HG03460 (cell line): ENCODE measurements around the gene SYT17.

Experiments used
- ATAC-seq: cut with Tn5 transposase; IDR thresholded peaks from one replicate; pipeline ENCODE4 v1.9.1; 2021; ENCODE audit not compliant: unreplicated experiment

SYT17 gene

DNA sequence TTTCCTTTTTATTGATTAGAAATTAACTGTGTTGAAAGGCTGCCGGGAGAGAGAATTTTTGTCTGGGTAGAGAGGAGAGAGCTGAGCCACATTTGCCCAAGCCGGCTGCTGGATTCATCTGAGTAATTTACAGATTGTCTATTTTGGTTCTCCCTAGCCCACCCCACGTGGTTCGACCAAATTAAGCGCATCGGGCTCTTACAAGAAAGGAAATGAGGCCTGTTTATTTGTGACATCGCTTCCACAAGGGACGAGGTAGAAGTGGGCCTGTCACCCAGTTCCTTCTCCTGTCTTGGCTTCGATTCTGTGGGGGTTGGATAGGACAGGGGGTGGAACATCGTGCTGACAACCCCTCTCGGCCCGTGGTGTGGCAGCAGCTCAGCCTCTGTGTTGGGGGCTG is 42.9 kb downstream of the SYT17 start:
- peak; percentile 38 for ATAC-seq

DNA sequence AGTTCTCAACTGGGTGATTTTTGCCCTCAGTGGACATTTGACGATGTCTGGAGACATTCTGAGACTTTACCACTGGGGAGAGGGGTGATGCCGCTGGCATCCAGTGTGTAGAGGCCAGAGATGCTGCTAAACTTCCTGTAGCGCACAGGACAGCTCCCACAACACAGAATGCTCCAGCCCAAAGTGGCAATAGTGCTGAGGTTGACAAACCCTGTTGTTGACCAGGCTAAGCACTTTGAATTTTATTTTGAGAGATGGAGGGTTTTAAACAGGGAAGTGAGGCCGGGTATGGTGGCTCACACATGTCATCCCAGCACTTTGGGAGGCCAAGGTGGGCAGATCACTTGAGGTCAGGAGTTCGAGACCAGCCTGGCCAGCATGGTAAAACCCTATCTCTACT is 44.0 kb downstream of the SYT17 start:
- ATAC-seq, result no peak

DNA sequence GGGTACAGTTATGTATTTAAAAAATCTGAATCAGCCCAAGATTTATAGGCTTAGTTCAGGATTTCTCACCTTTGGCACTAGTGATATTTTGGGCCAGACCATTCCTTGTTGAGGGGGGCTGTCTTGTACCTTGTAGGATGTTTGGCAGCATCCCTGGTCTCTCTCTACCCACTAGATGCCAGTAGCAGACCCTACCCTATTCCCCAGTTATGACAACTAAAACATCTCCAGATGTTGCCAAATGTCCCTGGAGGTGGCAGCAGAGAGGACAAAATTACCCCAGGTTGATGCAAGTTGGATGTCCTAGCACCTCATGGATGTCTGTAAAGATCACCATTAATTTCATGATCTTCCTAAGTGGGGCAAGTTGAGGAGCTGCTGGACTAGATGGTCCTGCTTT is 45.8 kb downstream of the SYT17 start:
- no peak for ATAC-seq

DNA sequence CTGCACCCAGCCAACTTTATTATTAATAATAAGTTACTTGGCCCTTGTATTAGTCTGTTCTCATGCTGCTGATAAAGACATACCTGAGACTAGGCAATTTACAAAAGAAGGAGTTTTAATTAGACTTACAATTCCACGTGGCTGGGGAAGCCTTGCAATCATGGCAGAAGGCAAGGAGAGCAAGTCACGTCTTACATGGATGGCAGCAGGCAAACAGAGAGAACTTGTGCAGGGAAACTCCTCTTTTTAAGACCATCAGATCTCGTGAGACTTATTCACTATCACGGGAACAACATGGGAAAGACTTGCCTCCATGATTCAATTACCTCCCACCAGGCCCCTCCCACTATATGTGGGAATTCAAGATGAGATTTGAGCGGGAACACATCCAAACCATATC is 47.7 kb downstream of the SYT17 start:
- ATAC-seq, result no peak

DNA sequence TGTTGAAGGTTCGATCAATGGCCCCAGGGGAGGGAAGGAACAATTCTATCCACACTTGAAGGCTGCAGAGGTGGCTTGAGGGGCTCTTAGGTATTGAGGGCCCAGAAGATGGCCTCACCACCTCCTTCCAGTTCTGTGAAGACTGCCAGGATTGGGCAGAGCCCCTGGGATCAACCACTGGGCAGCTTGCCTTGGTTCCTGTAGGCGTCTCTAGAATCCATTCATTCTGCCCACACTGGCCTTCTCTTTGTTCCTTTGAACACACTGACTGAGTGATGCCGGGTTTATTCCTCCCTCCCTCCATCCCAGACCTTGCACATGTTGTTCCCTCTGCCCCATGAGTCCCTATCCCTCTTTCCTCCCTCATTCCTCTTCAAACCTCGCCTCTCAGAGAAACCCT is 50.5 kb downstream of the SYT17 start:
- ATAC-seq, result no peak

DNA sequence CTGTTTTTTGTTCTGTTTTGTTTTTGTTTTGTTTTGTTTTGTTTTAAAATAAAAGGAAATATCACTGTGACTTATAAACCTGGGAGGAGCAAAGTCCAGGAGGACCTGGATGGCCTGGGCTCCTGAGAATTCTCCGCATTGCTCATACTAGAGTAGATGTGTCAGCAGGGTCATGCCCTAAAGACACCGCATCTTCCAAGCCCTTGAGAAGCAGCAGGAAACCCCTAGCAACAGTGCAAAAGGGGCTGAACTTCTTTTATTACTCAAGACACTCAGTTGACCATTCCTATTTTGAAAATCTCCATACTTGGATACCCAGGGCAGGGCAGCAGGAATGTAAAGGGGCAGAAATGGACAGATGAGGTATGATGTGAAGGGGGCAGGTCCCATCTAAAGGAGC is 51.8 kb downstream of the SYT17 start:
- no peak for ATAC-seq

DNA sequence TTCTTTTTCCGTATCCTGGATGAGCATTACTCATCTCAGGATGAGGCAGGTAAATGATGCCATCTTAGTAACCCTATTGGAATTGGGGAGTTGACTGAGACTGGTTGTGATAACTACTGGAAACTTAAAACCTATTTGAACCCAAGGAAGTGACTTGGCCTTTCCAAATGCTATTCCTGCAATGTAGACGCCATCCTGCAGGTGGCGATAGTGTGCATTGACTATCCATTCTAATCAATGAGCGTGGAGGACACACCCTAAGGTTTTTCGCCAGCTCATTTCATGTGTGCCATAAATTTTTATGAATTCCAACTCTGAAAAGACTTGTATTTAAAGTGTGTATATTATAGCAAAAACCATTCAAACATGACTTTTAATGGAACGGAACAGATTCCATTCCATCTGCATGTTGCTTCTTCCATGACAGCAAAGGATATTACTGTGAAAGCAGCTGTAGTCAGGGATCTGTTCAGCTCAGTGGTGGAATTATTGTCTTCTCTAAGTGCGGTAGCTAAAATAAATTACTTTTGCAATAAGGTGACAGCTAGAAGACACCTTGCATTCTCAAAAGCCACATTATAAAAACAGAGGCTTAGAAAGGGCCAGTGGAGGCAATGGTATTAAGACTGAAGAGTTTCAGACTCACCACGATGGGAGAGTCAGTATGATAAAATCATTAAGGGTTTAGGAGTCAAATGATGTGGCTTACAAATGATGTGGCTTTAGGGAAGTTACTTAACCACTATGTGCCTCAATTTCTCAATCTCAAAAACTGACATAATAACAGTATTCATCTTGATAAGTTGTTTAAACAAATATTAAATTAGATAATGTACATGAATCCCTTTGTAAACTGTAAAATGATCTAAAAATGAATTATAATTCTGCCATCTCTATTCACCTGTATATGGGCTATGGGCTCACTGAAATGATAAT is 55.5 kb downstream of the SYT17 start:
- no peak for ATAC-seq

DNA sequence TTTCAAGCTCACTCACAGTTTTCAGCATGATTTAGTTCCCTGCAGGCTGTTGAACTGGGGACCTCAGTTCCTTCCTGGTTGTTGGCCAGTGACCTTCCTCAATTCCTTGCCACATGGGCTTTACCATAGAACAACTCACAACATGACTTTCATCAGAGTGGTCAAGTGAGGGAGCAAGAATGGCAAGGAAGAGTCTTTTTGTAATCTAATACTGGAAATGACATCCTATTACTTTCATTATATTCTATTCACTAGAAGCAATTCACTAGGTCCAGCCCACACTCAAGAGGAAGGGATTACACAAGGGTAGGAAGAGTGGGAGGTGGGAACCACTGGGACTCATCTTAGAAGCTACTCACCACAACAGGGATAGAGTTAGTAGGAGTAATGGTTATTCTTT is 57.6 kb downstream of the SYT17 start:
- ATAC-seq, result no peak

DNA sequence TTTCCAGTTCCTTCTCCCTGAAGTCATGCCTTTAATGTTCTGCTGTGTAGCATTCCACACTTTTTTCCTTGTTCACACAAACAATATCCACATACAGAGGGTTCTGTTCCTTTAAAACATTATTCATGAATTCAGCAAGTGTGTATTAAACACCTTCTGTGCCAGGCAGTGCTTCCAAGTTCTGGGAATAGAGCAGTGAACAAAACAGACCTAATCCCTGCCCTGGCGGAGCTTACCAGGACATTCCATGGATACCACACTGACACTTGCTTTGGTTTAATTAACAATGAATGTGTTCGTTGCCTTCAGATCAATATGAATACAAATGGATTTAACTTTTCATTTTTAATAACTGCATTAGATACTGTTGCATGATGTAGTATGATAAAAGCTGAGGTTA is 59.6 kb downstream of the SYT17 start:
- ATAC-seq, result no peak

DNA sequence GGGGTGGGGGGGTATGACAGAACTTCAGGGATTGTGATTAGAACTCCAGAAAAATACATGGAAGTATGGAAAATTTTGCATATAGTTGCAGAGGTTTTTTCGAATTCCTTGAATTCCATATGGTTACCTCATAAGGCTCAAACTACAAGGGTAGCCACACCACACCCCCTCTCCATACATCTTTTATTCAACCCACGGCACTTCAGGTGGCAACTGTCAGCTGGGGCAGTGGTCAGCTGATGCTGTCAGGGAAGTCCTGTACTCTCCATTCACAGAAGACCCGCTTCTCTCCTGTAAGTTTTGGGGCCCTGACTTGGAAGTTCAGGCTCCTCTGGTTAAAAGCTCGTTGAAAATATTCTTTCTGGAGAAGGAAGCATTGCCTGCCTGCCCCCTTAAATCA is 60.0 kb downstream of the SYT17 start:
- no peak for ATAC-seq

DNA sequence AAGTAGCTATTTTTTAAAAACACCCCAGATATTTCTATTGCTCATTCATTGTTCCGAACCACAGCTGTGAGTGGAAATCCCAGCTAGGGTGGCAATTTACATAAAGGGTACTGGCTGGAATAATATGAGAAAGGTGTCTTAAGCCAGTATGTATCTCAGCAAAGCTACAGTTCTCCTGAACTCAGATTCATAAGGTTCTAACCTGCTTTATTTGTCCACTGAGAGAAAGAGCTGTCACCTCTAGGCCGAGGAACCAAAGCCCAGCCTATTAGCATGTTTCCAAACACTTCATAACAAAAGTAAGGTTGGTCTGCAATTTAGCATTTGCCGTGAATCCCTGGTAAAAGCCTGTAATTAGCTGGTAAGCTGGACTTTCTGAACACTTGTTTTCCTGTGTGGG is 60.5 kb downstream of the SYT17 start:
- ATAC-seq, result no peak

DNA sequence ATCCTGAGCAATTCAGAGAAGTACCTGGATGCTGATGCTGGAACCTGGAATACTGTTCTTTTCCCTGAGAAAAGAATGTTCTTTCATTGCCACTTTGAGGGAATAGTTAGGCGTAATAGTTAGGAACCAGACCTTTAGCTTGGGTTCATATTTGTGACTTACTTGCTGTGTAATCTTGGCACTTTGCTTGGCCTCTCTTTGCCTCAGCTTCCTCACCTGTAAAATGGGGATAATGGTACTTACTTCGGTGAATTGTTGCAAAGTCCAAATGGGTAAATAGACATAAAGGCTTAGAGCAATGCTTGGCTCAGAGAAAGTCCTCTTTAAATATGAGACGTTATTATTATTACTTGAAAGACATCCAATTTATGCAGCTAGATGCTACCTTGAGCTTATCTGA is 62.5 kb downstream of the SYT17 start:
- ATAC-seq, result no peak

DNA sequence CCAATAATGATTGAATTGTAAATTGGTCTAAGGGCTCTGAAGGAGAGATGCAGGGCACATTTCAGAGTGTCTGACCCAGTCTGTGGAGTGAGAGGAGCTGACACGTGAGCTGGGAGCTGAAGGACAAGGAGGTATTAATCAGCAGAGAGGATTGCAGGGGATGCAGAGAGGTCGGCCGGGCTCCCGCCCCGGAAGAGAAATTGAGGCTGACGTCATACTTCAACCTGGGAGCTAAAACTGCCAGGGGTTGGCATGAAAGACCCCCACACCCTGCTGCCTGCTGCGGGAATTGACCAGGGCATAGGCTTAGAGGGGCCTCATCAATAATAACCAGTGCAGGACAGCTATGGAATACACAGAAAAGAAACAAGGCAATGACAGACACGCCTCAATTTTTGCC is 63.8 kb downstream of the SYT17 start:
- ATAC-seq, result no peak

DNA sequence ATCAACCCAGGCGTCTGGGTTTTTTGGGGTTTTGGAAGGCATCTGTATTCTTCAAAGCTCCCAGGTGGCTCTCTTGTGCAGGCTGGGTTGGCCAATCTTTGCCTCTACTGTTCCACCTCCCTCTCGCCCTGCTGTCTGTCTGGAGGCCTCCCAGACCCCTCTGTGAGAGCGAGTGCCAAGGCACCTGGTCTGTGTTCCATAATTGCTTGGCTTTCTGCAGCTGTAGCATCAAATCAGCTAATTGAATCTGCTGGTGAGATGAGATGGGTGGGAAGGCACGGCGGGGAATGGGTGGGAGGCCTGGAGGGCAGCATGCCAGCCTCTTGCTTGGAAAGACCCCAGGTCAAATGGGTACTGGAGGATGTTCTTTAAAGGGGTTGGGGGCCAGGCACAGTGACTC is 64.9 kb downstream of the SYT17 start:
- no peak for ATAC-seq

DNA sequence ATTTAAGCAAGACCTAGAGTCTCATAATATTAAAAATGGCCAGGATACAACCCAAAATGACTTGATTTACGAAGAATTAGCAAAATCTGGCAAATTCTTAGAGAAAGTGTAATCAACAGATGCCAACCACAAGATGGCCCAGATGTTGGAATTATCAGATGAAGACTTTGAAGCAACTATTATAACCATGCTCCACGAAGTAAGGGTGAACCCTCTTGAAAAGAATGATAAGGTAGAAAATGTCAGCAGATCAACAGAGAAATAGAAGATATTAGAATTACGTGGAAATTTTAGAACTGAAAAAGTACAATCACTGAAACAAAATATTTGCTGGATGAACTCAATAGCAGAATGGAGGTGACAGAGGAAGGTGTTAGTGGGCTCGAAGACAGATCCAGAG is 67.4 kb downstream of the SYT17 start:
- ATAC-seq, result no peak

DNA sequence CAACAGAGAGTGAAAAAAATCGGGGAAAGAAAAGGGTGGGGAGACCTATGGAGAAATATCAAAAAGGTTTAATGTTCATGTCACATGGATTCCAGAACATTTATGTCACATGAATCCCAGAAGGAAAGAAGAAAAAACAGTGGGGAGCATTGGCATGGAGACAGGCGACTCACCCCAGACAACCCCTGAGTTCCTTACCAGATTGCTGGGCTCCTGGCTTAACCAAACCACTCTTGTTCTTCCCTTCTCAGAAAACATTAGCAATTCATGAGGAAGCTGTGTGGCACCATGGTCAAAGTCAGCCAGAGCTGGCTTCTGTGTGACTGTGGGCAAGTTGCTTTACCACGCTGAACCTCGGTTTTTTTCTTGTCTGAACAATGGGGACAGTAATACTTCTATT is 67.8 kb downstream of the SYT17 start:
- no peak for ATAC-seq

DNA sequence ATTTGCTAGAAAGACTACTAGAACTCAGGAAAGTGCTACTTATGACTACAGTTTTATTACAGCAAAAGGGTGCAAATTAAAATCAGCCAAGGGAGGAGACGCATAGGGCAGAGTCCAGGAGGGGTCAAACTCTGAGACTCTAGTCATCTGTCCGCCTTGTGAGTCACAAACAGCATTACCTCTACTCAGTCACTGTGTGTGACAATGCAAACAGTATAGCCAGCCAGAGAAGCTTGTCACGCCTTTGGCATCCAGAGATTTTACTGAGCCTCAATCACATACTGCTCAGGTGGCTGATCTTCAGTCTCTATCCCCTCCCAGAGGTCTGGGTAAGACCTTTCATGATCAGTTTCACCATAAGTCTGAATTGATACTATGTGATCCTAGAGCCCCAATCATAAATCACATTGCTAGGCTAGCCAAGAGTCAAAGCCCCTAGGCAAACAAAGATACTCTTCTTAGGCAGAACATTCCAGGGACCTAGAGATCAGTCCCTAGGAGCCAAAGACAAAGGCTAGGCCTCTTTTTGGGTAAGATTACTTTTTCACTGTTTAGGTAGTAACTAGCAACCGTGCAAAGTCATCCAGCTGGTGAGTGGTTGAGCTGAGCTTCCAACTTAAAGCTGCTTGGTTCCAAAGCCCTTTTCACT is 68.6 kb downstream of the SYT17 start:
- ATAC-seq, result no peak

DNA sequence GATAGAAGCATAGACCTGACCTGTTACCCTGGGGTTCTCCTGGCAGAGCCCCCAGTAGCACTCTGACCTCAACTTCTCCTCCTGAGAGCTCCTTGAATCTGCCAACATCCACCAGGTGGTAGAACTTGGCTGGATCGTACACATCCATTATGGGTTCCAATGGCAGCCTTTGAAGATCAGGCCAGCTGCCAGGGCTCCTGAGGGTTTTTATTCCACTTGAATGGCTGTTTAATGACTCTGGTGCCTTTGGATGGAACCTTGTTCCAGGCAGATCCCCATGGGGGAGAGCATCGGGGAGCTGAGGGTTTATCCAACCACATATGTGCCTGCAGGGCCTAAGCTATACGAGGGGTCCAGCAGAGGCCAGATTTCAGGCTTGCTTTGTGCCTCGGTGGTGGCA is 70.4 kb downstream of the SYT17 start:
- ATAC-seq, result no peak

DNA sequence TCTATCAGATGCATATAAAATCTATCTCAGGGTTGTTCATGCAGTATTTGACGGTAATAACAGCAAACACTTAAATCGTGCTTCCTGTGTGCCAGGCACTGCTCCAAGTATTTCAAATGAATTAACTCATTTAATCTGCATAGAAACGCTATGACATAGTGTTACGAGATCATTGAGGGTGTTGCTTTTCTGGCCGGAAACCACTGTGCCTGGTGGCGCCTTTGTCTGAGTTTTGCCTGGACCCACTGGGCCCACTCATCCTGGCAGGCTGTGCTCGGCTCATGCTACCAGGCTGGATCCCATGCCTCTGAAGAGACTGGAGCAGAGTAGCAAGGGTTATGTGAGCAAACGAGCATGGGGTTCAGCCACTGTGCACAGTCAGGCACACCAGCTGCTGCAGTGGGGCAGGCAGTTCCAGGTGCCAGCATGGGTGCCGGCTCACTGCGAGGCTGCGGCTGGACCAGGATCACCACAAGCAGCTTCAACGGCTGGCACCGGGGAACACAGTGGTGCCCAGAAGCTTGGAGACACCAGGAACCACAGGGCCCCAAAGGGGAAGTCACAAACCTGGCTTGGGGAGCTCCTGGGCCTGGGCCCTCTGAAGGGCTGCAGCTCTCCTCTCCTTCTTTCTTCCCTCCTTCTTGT is 71.6 kb downstream of the SYT17 start:
- ATAC-seq, result no peak

DNA sequence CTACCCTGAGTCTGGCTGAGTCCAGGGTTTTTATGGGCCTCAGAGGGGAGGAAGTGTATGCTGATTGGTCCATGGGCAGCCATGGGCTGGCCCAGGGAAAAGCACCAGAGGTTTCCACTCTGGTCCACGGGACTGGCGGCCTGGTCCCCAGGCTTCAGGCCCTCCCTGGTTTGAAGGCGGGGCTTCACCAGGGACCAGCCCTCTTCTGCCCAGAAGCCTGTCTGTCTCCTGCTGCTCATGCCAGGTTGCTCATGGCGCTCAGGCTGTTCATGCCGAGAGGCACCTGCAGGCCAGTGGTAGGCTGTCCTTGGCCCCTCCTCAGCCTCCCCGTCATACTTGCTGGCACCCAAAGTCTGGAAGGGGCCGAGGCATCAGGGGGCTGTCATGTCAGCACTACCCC is 72.5 kb downstream of the SYT17 start:
- no peak for ATAC-seq

DNA sequence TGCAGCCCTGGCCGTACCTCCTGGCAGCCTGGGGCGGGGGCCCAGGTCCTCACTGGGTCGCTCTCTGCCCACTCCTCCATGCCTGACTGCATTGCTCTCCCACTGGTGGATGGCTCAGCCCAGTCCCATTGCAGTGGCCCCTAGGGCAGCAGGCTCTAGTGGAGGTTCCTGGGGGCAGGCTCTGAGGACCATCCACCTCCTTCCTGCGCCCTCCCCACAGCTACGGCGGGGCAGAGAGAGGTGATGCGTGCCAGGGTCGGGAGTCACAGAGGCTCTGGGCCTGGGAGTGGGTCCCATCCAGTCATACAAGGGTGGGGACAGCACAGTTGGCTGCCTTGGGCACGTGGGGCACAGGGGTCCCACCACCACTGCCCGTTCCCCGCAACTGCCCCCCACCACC is 73.5 kb downstream of the SYT17 start:
- ATAC-seq, result no peak

DNA sequence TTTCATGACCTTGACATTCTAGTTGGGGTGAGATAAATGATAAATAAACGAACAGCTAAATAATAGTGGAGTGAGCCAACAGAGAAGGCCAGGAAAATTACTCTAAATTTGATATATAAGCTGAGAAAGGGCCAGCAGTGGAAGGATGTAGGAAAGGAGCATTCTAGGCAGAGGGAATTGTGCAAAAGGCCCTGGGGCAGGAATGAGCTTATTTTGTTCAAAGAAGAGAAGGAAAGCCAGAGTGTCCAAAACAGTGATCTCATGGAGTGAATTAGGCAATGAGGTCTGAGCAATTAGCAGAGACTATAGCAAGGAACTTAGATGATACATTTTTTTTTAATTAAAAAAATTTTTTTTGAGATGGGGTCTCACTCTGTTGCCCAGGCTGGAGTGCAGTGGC is 74.1 kb downstream of the SYT17 start:
- ATAC-seq, result no peak
